B cell (primary cell): ENCODE measurements around the gene SLC6A7.

Source experiments
- EZH2 ChIP-seq: IDR thresholded peaks from 2 replicates; pipeline ENCODE4 v1.6.1; 2012; ENCODE audit warnings: borderline replicate concordance, low read depth, mild to moderate bottlenecking, moderate library complexity, low read length; ENCODE audit not compliant: insufficient read depth, poor library complexity, severe bottlenecking
- TF ChIP-seq, protein P1 (sequence below): fragments of 200-600 bp; IDR thresholded peaks from one replicate; pipeline ENCODE4 v1.8.0; 2022; ENCODE audit warnings: antibody characterized with exemption, mild to moderate bottlenecking

DNA sequence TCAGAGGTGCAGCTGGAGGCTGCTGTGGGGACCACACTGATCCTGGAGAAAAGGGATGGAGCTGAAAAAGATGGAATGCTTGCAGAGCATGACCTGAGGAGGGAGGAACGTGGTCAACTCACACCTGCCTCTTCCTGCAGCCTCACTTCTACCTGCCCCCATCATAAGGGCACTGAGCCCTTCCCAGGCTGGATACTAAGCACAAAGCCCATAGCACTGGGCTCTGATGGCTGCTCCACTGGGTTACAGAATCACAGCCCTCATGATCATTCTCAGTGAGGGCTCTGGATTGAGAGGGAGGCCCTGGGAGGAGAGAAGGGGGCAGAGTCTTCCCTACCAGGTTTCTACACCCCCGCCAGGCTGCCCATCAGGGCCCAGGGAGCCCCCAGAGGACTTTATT is 5.9 kb upstream of the SLC6A7 start:
- TF ChIP-seq, protein P1, sequence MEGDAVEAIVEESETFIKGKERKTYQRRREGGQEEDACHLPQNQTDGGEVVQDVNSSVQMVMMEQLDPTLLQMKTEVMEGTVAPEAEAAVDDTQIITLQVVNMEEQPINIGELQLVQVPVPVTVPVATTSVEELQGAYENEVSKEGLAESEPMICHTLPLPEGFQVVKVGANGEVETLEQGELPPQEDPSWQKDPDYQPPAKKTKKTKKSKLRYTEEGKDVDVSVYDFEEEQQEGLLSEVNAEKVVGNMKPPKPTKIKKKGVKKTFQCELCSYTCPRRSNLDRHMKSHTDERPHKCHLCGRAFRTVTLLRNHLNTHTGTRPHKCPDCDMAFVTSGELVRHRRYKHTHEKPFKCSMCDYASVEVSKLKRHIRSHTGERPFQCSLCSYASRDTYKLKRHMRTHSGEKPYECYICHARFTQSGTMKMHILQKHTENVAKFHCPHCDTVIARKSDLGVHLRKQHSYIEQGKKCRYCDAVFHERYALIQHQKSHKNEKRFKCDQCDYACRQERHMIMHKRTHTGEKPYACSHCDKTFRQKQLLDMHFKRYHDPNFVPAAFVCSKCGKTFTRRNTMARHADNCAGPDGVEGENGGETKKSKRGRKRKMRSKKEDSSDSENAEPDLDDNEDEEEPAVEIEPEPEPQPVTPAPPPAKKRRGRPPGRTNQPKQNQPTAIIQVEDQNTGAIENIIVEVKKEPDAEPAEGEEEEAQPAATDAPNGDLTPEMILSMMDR = no peak
- no peak for TF ChIP-seq EZH2
